Fibroblast of lung (primary cell): ENCODE measurements around the gene PLXNA2.

Experiments
- CTCF ChIP-seq, 2 donors: IDR thresholded peaks in 1 of 2; conservative IDR thresholded peaks in 1 of 2; 1 replicate in 1 of 2; 2 replicates in 1 of 2; pipeline ENCODE4 v1.5.1; 2011 to 2012; ENCODE audit warnings: low read length in 2 of 2, control low read depth in 1 of 2, inconsistent platforms in 1 of 2, low read depth in 1 of 2, mild to moderate bottlenecking in 1 of 2
- EZH2 ChIP-seq: IDR thresholded peaks from 2 replicates; pipeline ENCODE4 v1.5.1; 2012; ENCODE audit warnings: low read length, control low read depth, mild to moderate bottlenecking; ENCODE audit errors: missing control alignments

DNA sequence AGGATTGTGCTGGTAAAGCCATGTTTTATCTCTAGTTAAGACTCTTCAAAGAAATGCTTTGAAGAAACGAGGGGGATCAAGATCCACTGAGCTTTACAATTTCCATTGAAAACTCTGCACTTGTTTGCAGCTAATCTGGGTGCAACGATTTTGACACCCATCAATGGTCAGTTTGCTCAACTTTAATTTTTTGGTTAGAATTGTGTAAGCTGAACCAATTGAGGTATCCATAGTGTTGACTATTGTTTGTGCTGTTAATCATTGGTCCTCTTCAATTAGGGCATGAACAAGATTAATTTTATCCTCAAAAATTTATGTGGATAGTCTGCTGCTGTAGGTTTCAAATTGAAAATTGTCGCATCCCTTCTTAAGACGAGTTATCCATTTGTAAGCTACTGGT, 17.7 kb upstream of the PLXNA2 start:
- TF ChIP-seq EZH2 (no peak), CTCF (conservative IDR thresholded peaks at IDR 0.05 in 1 of 2, IDR thresholded peaks at IDR 0.05 in 1 of 2; ENCODE audit: low read depth in 1 of 2, low read length in 2 of 2) (no peak)
